H1 (cell line): Measurements from ENCODE around the gene KCP. TPM values are rescaled to one million over a fixed set of nuclear protein-coding genes. Genes with fewer than 3 reads are reported as not detected.

Experiments used
- CTCF ChIA-PET: fragments of 300-600 bp; sonication (Branson Sonifier 250); formaldehyde crosslinking; loops from one replicate; lab custom pipeline; 2021; ENCODE audit not compliant: partially characterized antibody; lab: Charles Lee
- POLR2A ChIA-PET: fragments of 300-600 bp; sonication (Branson Sonifier 250); formaldehyde crosslinking; loops from one replicate; lab custom pipeline; 2021; ENCODE audit warnings: inconsistent platforms; ENCODE audit not compliant: partially characterized antibody; lab: Charles Lee
- DNase-seq, 2 experiments: peaks; one replicate each; pipeline versions ENCODE4 v3.0.0 to v3.0.0-alpha.2; 2010 to 2022; ENCODE audit warnings: low spot score in 2 of 2, low read depth in 1 of 2, mixed read lengths in 1 of 2
- FAIRE-seq: peaks from 2 replicates; lab custom pipeline; 2011; peaks lifted over from hg19 to GRCh38; lab: Jason Lieb, UNC
- H2AFZ ChIP-seq: 2 replicates; pipeline ENCODE4 v1.8.1; 2012; ENCODE audit warnings: low read length, inconsistent platforms
- H2AK5ac ChIP-seq: 2 replicates; pipeline ENCODE4 v1.6.1; 2013; ENCODE audit warnings: low read depth, low read length
- H2BK120ac ChIP-seq: replicated peaks from 2 replicates; pipeline ENCODE3; 2013; ENCODE audit warnings: low read depth, low read length, inconsistent platforms
- H2BK12ac ChIP-seq: 2 replicates; pipeline ENCODE4 v1.6.1; 2013; ENCODE audit warnings: low read depth, low read length
- H2BK15ac ChIP-seq: 2 replicates; pipeline ENCODE4 v1.6.1; 2013; ENCODE audit warnings: low read length
- H2BK20ac ChIP-seq: 2 replicates; pipeline ENCODE4 v1.6.1; 2013; ENCODE audit warnings: low read length
- H2BK5ac ChIP-seq: 2 replicates; pipeline ENCODE4 v1.6.1; 2013; ENCODE audit warnings: low read depth, low read length
- H3K14ac ChIP-seq: 2 replicates; pipeline ENCODE4 v1.6.1; 2013; ENCODE audit warnings: inconsistent platforms; ENCODE audit not compliant: insufficient read length
- H3K18ac ChIP-seq: 2 replicates; pipeline ENCODE4 v1.6.1; 2013; ENCODE audit warnings: low read length; ENCODE audit errors: extremely low read depth
- H3K23ac ChIP-seq: 2 replicates; pipeline ENCODE4 v1.6.1; 2013; ENCODE audit warnings: inconsistent platforms; ENCODE audit not compliant: insufficient read length
- H3K23me2 ChIP-seq: 2 replicates; pipeline ENCODE4 v1.6.1; 2013; ENCODE audit warnings: low read depth, low read length
- H3K27ac ChIP-seq: 2 replicates; pipeline ENCODE4 v1.6.1; 2011; ENCODE audit warnings: low read depth, low read length, inconsistent platforms
- H3K27me3 ChIP-seq, 4 experiments: replicated peaks in 1 of 4; 1 replicate in 1 of 4; 2 replicates in 3 of 4; pipeline versions ENCODE4 v1.6.1 to v1.8.1; 2011 to 2013; ENCODE audit warnings: low read length in 3 of 4, mild to moderate bottlenecking in 3 of 4, inconsistent platforms in 2 of 4, mixed read lengths in 2 of 4, moderate library complexity in 1 of 4; ENCODE audit not compliant: control insufficient read depth in 3 of 4, insufficient read depth in 3 of 4; ENCODE audit errors: extremely low read depth in 1 of 4
- H3K36me3 ChIP-seq, 4 experiments: 2 replicates each; pipeline versions ENCODE4 v1.6.1 to v1.8.1; 2011 to 2013; ENCODE audit warnings: mild to moderate bottlenecking in 4 of 4, low read length in 3 of 4, moderate library complexity in 2 of 4, control low read depth in 1 of 4, inconsistent platforms in 1 of 4; ENCODE audit not compliant: insufficient read depth in 4 of 4, control insufficient read depth in 2 of 4
- H3K4ac ChIP-seq: replicated peaks from 2 replicates; pipeline ENCODE3; 2013; ENCODE audit warnings: low read length, low read depth, mixed read lengths, inconsistent platforms; ENCODE audit not compliant: insufficient read length
- H3K4me1 ChIP-seq, 4 experiments: replicated peaks in 1 of 4; 1 replicate in 1 of 4; 2 replicates in 3 of 4; pipeline versions ENCODE4 v1.6.1 to v1.8.1; 2011 to 2013; ENCODE audit warnings: low read length in 3 of 4, inconsistent platforms in 2 of 4, mixed read lengths in 1 of 4; ENCODE audit not compliant: insufficient read depth in 4 of 4, control insufficient read depth in 3 of 4
- H3K4me2 ChIP-seq, 2 experiments: 2 replicates each; pipeline versions ENCODE4 v1.6.1 to v1.8.1; 2011 to 2013; ENCODE audit warnings: low read depth in 2 of 2, low read length in 2 of 2, control low read depth in 1 of 2, inconsistent platforms in 1 of 2, mild to moderate bottlenecking in 1 of 2; ENCODE audit not compliant: insufficient read depth in 1 of 2
- H3K4me3 ChIP-seq, 4 experiments: fragments of 200-600, 300-600 bp in 1 of 4; sonication (generic), shearing (Covaris generic), sonication (Bioruptor Twin) in 1 of 4; 2 replicates each; pipeline versions ENCODE4 v1.5.1 to v1.8.1; 2011 to 2016; ENCODE audit warnings: low read length in 4 of 4, low read depth in 3 of 4, control low read depth in 2 of 4, inconsistent platforms in 2 of 4, mild to moderate bottlenecking in 2 of 4, mixed read lengths in 1 of 4, moderate library complexity in 1 of 4; ENCODE audit not compliant: insufficient read depth in 2 of 4; ENCODE audit errors: extremely low read depth in 1 of 4
- H3K56ac ChIP-seq: replicated peaks from 2 replicates; pipeline ENCODE3; 2013; ENCODE audit warnings: low read depth, mild to moderate bottlenecking, mixed read lengths, low read length, inconsistent platforms; ENCODE audit not compliant: insufficient read length
- H3K79me1 ChIP-seq: 2 replicates; pipeline ENCODE4 v1.6.1; 2013; ENCODE audit warnings: low read depth, low read length, control low read depth
- H3K79me2 ChIP-seq, 2 experiments: 2 replicates each; pipeline versions ENCODE4 v1.6.1 to v1.8.1; 2012 to 2013; ENCODE audit warnings: low read length in 2 of 2, mild to moderate bottlenecking in 2 of 2, inconsistent platforms in 1 of 2; ENCODE audit not compliant: insufficient read depth in 2 of 2, control insufficient read depth in 1 of 2
- H3K9ac ChIP-seq, 4 experiments: replicated peaks in 1 of 4; 1 replicate in 1 of 4; 2 replicates in 3 of 4; pipeline versions ENCODE4 v1.6.1 to v1.8.1; 2011 to 2013; ENCODE audit warnings: low read depth in 3 of 4, low read length in 3 of 4, control low read depth in 2 of 4, mild to moderate bottlenecking in 2 of 4, moderate library complexity in 2 of 4, inconsistent platforms in 1 of 4; ENCODE audit errors: extremely low read depth in 1 of 4
- H3K9me3 ChIP-seq, 2 experiments: 2 replicates each; pipeline versions ENCODE4 v1.6.1 to v1.8.1; 2012 to 2013; ENCODE audit warnings: mild to moderate bottlenecking in 2 of 2, moderate library complexity in 2 of 2, control low read depth in 1 of 2, inconsistent platforms in 1 of 2, low read depth in 1 of 2, low read length in 1 of 2, mixed read lengths in 1 of 2; ENCODE audit not compliant: insufficient read depth in 2 of 2
- H4K20me1 ChIP-seq, 2 experiments: replicated peaks in 1 of 2; 2 replicates each; pipeline versions ENCODE3 to v1.8.1; 2011 to 2013; ENCODE audit warnings: inconsistent platforms in 2 of 2, low read length in 2 of 2, mild to moderate bottlenecking in 1 of 2; ENCODE audit not compliant: insufficient read depth in 2 of 2, control insufficient read depth in 1 of 2
- H4K5ac ChIP-seq: 2 replicates; pipeline ENCODE4 v1.6.1; 2013; ENCODE audit warnings: low read length, low read depth, mixed read lengths, inconsistent platforms; ENCODE audit not compliant: insufficient read length
- H4K8ac ChIP-seq: 2 replicates; pipeline ENCODE4 v1.8.0; 2013; ENCODE audit warnings: mild to moderate bottlenecking, moderate library complexity, low read length, inconsistent platforms; ENCODE audit not compliant: insufficient read depth; ENCODE audit errors: extremely low read depth
- H4K91ac ChIP-seq: replicated peaks from 2 replicates; pipeline ENCODE3; 2013; ENCODE audit warnings: low read length, mixed read lengths, inconsistent platforms; ENCODE audit not compliant: insufficient read length
- BACH1 ChIP-seq: IDR thresholded peaks from 2 replicates; pipeline ENCODE4 v1.6.1; 2012; ENCODE audit warnings: low read length, improper control_type of control experiment
- CBX8 ChIP-seq: fragments of 300-800, 300-1000 bp; sonication (generic); IDR thresholded peaks from 2 replicates; pipeline ENCODE4 v1.7.1; 2016; ENCODE audit warnings: low read depth, low read length, borderline replicate concordance
- CHD1 ChIP-seq: IDR thresholded peaks from 2 replicates; pipeline ENCODE4 v1.6.1; 2012; ENCODE audit warnings: low read depth, low read length, improper control_type of control experiment
- EGR1 ChIP-seq: IDR thresholded peaks from 2 replicates; pipeline ENCODE4 v1.6.1; 2011; ENCODE audit warnings: low read depth, low read length, borderline replicate concordance
- EP300 ChIP-seq, 2 experiments: IDR thresholded peaks; 1 replicate in 1 of 2; 2 replicates in 1 of 2; pipeline ENCODE4 v1.6.1; 2011 to 2012; ENCODE audit warnings: low read depth in 2 of 2, low read length in 2 of 2, mild to moderate bottlenecking in 2 of 2, borderline replicate concordance in 1 of 2, inconsistent platforms in 1 of 2, moderate library complexity in 1 of 2
- KDM4A ChIP-seq: IDR thresholded peaks from one replicate; pipeline ENCODE4 v1.7.1; 2012; ENCODE audit warnings: low read depth, mild to moderate bottlenecking, moderate library complexity, low read length, inconsistent platforms; ENCODE audit not compliant: severe bottlenecking
- KDM5A ChIP-seq: fragments of 200-600 bp; IDR thresholded peaks from 2 replicates; pipeline ENCODE4 v1.7.1; 2012; ENCODE audit warnings: mild to moderate bottlenecking, low read length, inconsistent platforms, mixed read lengths
- NRF1 ChIP-seq: IDR thresholded peaks from 2 replicates; pipeline ENCODE4 v1.6.1; 2011; ENCODE audit warnings: mild to moderate bottlenecking, low read depth, low read length, improper control_type of control experiment
- SAP30 ChIP-seq: fragments of 300-600 bp; sonication (generic); IDR thresholded peaks from 2 replicates; pipeline ENCODE4 v1.7.1; 2012; ENCODE audit warnings: low read length, moderate library complexity, mild to moderate bottlenecking, inconsistent platforms; ENCODE audit not compliant: insufficient read depth, insufficient replicate concordance
- SIN3A ChIP-seq, 2 experiments: IDR thresholded peaks in 1 of 2; conservative IDR thresholded peaks in 1 of 2; 2 replicates each; pipeline ENCODE4 v1.6.1; 2011 to 2012; ENCODE audit warnings: low read length in 2 of 2, improper control_type of control experiment in 1 of 2, low read depth in 1 of 2, mild to moderate bottlenecking in 1 of 2
- SP1 ChIP-seq: IDR thresholded peaks from 2 replicates; pipeline ENCODE4 v1.6.1; 2011; ENCODE audit warnings: low read depth, low read length
- WGBS, 2 experiments: shearing (Covaris generic) in 1 of 2; methylation state at CpG; one replicate each; pipeline versions ENCODE4 v1.1.6 to v1.1.7; 2013 to 2015; ENCODE audit warnings: low lambda C conversion rate in 2 of 2, mixed read lengths in 2 of 2, inconsistent platforms in 1 of 2, low coverage in 1 of 2, missing lambda C conversion rate in 1 of 2; ENCODE audit not compliant: insufficient replicate concordance in 2 of 2, insufficient coverage in 1 of 2, insufficient read length in 1 of 2; ENCODE audit errors: extremely low coverage in 1 of 2, missing lambda C conversion rate in 1 of 2; 5-methylcytosine and 5-hydroxymethylcytosine counted together
- polyA plus RNA-seq, 7 experiments: library from polyadenylated mRNA; depleted of rRNA in 3 of 7; stranded (reverse) in 5 of 7; unstranded in 2 of 7; fragments of >200 nt in 5 of 7; fragments of 200-250 nt in 2 of 7; gene quantifications; 1 replicate in 5 of 7; 2 replicates in 1 of 7; 4 replicates in 1 of 7; pipeline versions ENCODE4 v1.2.1 to v1.2.3, GENCODE V29; 2011 to 2013; ENCODE audit warnings: missing spikeins in 2 of 7, mixed read lengths in 2 of 7
- total RNA-seq: library from RNA; stranded (reverse); fragmentation: NEBNext Ultra II Directional; extraction: Animal tissue kit (Norgen Biotek cat#: 25700); gene quantifications from 2 replicates; pipeline ENCODE4 v1.2.1, GENCODE V29; 2021

Gene KCP
- total and polyA plus RNA-seq, 2 of the 8 experiments (the other 6 are each of a cell fraction or from before 2014, with no cell fraction given) = 1.3 to 2.0 TPM

DNA sequence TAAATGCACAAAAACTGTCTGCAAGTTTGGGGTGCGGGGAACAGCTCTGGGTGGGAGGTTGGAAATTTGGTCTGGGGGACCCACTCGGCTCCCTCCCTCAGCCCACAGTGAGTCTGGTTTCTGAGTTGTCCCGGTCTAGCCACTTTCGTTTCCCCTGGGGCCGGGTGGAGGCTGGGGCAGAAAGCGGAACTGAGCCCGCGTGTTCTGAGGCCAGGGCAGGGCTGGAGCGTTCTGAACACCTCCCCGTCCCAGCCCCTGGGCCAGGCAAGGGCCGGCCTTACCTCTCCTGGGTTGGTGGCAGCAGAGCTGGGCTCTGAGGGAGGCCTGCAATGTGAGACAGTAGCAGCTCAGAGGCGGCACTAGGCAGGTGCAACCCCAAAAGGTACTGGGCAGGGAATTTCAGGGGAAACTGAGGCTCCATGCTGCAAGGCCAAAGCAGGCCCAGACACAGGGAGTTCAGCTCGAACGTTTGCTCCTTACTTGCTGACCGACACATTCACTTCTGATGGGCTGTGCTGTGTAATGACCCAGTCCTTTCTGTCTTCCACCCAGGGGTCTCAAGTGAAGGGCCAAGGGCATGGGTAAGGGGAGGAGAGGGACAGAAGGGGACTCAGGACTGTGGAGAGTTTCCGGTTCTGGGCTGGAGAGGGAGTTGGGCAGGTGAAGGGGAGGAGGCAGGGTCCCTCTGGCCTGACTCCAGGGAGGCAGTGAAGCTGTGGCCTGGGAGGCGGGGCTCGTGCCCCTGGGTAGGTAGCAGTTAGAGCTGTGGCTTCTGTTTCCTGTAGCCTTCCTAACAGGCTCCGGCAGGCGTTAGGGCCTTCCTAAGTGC is 30.2 kb upstream of the KCP start:
- Histone ChIP-seq H3K9ac (no peak overlapping the region), H3K4me1 (peaks cover 0 to 7% (median 3%) of the 10 kb centered on the region in 4 experiments; a peak in 2 of 7 replicates), H4K20me1 (peaks cover 0 to 3% of the 10 kb centered on the region in 2 experiments), H4K8ac (no peak overlapping the region), H3K4me3 (no peak overlapping the region), H4K5ac (no peak overlapping the region), H2BK5ac (no peak overlapping the region), H2BK20ac (no peak overlapping the region), H2AK5ac (no peak overlapping the region), H3K27me3 (peaks cover 24 to 49% (median 37%) of the 10 kb centered on the region in 4 experiments), H3K9me3 (no peaks in the 10 kb centered on the region), H3K56ac (no peak overlapping the region), H2BK15ac (no peak overlapping the region), H2AFZ (no peak overlapping the region), H3K79me1 (no peaks in the 10 kb centered on the region), H2BK12ac (no peak overlapping the region), H2BK120ac (no peak overlapping the region), H3K23me2 (peaks cover 13% of the 10 kb centered on the region; the same call in 1 of the 2 replicates), H3K27ac (no peak overlapping the region), H4K91ac (no peak overlapping the region), H3K14ac (no peak overlapping the region), H3K79me2 (no peaks in the 10 kb centered on the region), H3K23ac (no peak overlapping the region), H3K4me2 (no peak overlapping the region), H3K36me3 (no peaks in the 10 kb centered on the region), H3K4ac (no peak overlapping the region), H3K18ac (no peak overlapping the region)
- FAIRE-seq = no peak
- DNase-seq = peak in 1 of 2 experiments; percentile 50
- ChIA-PET CTCF (interaction anchor here (0.7 to 2.3 kb wide), 19 partner anchors 8 to 151 kb away, joined by 3 to 11 read pairs (median 4); partner anchors contain the start of gene KCP), POLR2A (interaction anchor here (0.9 to 1.7 kb wide), 2 partner anchors 7 to 8 kb away, joined by 3 to 4 read pairs; no protein-coding TSS in a partner anchor)
- WGBS, 2 experiments = 89% methylated on average over 19 of the region's 20 CpGs; no CpG with 5 or more reads in 1 of the 2 experiments
- TF ChIP-seq KDM5A (no peak), CBX8 (no peak), SAP30 (no peak), EGR1 (no peak), SIN3A (conservative IDR thresholded peaks at IDR 0.05 in 1 of 2, IDR thresholded peaks at IDR 0.05 in 1 of 2; ENCODE audit: low read depth in 1 of 2, low read length in 2 of 2) (no peak), KDM4A (no peak), BACH1 (no peak), SP1 (no peak), EP300 (IDR thresholded peaks at IDR 0.05; ENCODE audit: borderline replicate concordance in 1 of 2, low read depth in 2 of 2, low read length in 2 of 2) (no peak), CHD1 (no peak), NRF1 (no peak)
